Loucy (cell line): Measurements from ENCODE around the gene C19orf25.

ENCODE experiments used
- EZH2phosphoT487 ChIP-seq: fragments of 200-600 bp; IDR thresholded peaks from 2 replicates; pipeline ENCODE4 v1.6.1; 2018; ENCODE audit warnings: antibody characterized with exemption, mild to moderate bottlenecking, moderate library complexity, borderline replicate concordance
- TF ChIP-seq, protein P1 (sequence below): fragments of 200-600 bp; sonication (generic); conservative IDR thresholded peaks from 2 replicates; pipeline ENCODE4 v1.5.1; 2014; ENCODE audit warnings: mild to moderate bottlenecking, antibody characterized with exemption, low read length

DNA sequence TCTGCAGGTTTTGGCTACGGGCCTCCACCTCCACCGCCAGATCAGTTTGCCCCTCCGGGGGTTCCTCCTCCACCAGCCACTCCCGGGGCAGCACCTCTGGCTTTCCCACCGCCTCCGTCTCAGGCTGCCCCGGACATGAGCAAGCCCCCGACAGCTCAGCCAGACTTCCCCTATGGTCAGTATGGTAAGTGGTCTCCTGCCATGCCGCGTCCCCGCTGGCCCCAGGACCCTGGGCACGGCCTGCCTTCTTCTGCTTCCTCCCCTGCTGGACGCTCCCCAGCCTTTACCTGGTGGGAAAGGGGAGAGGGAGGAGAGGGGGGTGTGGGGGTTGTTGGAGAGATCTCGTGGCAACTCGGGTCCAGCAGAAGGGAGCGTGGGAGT is 46.5 kb downstream of the C19orf25 start:
- TF ChIP-seq, protein P1, sequence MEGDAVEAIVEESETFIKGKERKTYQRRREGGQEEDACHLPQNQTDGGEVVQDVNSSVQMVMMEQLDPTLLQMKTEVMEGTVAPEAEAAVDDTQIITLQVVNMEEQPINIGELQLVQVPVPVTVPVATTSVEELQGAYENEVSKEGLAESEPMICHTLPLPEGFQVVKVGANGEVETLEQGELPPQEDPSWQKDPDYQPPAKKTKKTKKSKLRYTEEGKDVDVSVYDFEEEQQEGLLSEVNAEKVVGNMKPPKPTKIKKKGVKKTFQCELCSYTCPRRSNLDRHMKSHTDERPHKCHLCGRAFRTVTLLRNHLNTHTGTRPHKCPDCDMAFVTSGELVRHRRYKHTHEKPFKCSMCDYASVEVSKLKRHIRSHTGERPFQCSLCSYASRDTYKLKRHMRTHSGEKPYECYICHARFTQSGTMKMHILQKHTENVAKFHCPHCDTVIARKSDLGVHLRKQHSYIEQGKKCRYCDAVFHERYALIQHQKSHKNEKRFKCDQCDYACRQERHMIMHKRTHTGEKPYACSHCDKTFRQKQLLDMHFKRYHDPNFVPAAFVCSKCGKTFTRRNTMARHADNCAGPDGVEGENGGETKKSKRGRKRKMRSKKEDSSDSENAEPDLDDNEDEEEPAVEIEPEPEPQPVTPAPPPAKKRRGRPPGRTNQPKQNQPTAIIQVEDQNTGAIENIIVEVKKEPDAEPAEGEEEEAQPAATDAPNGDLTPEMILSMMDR: no peak
- no peak for TF ChIP-seq EZH2phosphoT487
